Activated CD4-positive, alpha-beta T cell treated with anti-CD3 and anti-CD28 coated beads for 48 hours (primary cell): ENCODE data around the gene TRAF3IP1.

Experiments
- DNase-seq: peaks from one replicate; pipeline ENCODE4 v3.0.0-alpha.2; 2020

Gene TRAF3IP1

GRCh38 chr2:238413368-238413767 is 93.0 kb downstream of the TRAF3IP1 start:
- no peak for DNase-seq

- peak; percentile 35 for DNase-seq
These were observed 94.9 kb downstream of the TRAF3IP1 start for GRCh38 chr2:238415036-238415764.

GRCh38 chr2:238415893-238416292 is 95.6 kb downstream of the TRAF3IP1 start:
- DNase-seq = no peak

GRCh38 chr2:238418196-238418998 is 98.1 kb downstream of the TRAF3IP1 start:
- no peak for DNase-seq

- no peak for DNase-seq
These were observed 98.8 kb downstream of the TRAF3IP1 start for GRCh38 chr2:238418999-238419546.

GRCh38 chr2:238420442-238420841 is 100.1 kb downstream of the TRAF3IP1 start:
- DNase-seq = no peak

- no peak for DNase-seq
These were observed 100.8 kb downstream of the TRAF3IP1 start for GRCh38 chr2:238420878-238421694.

GRCh38 chr2:238421695-238422035 is 101.3 kb downstream of the TRAF3IP1 start:
- no peak for DNase-seq

- no peak for DNase-seq
These were observed 102.0 kb downstream of the TRAF3IP1 start for GRCh38 chr2:238422285-238422684.

- DNase-seq = no peak
These were observed 102.6 kb downstream of the TRAF3IP1 start for GRCh38 chr2:238422940-238423339.

GRCh38 chr2:238423561-238424312 is 103.4 kb downstream of the TRAF3IP1 start:
- no peak for DNase-seq

GRCh38 chr2:238424313-238424700 is 104.0 kb downstream of the TRAF3IP1 start:
- DNase-seq = no peak

GRCh38 chr2:238425505-238425978 is 105.2 kb downstream of the TRAF3IP1 start:
- no peak for DNase-seq

- DNase-seq = no peak
These were observed 105.8 kb downstream of the TRAF3IP1 start for GRCh38 chr2:238425979-238426567.

- peak; percentile 80 for DNase-seq
These were observed 106.5 kb downstream of the TRAF3IP1 start, which contains the start of gene ASB1 for GRCh38 chr2:238426568-238427434. Gene ASB1, plus strand, starts transcription at chr2:238426927. Its CDS starts 144 bp downstream, at chr2:238427071.

- DNase-seq = no peak
These were observed 107.3 kb downstream of the TRAF3IP1 start for GRCh38 chr2:238427435-238428162.

GRCh38 chr2:238428866-238429265 is 108.5 kb downstream of the TRAF3IP1 start:
- DNase-seq = no peak

- no peak for DNase-seq
These were observed 110.5 kb downstream of the TRAF3IP1 start for GRCh38 chr2:238430781-238431180.

GRCh38 chr2:238431456-238431855 is 111.1 kb downstream of the TRAF3IP1 start:
- DNase-seq = no peak
